Measurements from ENCODE around the gene RXFP1.

The RXFP1 gene

GRCh38 chr4:158521484-158522088 lies at the start of gene RXFP1:
Gene RXFP1, plus strand, starts transcription at chr4:158521882. Its CDS starts 95 bp downstream, at chr4:158521977.
- Histone ChIP-seq H3K4me1 (ENCODE audit: control insufficient read depth, insufficient read depth, low read length) (no peaks in the 10 kb centered on the region), H3K27me3 (ENCODE audit: control insufficient read depth, insufficient read depth, low read length) (no peaks in the 10 kb centered on the region), H3K36me3 (ENCODE audit: control insufficient read depth, insufficient read depth, low read length) (no peaks in the 10 kb centered on the region), H3K4me3 (ENCODE audit: low read length) (no peak within 1 kb of the TSS), H3K27ac (ENCODE audit: low read length) (no peak within 1 kb of the TSS), H3K9me3 (ENCODE audit: control insufficient read depth, insufficient read depth, low read length) (no peaks in the 10 kb centered on the region)
- WGBS (ENCODE audit: insufficient coverage, insufficient read length), result 100% methylated on average over 1 of the region's 11 CpGs
- no peak for DNase-seq (ENCODE audit: low read depth, low spot score)

- H3K27ac ChIP-seq (ENCODE audit: low read length), result no peak overlapping the region
Observed at GRCh38 chr4:158481811-158482210, 39.9 kb upstream of the RXFP1 start.

GRCh38 chr4:158484173-158484885 lies 37.4 kb upstream of the RXFP1 start:
- H3K27me3 ChIP-seq (ENCODE audit: control insufficient read depth, insufficient read depth, low read length), result no peaks in the 10 kb centered on the region
- no peaks in the 10 kb centered on the region for H3K36me3 ChIP-seq (ENCODE audit: control insufficient read depth, insufficient read depth, low read length)
- no peak overlapping the region for H3K27ac ChIP-seq (ENCODE audit: low read length)
- H3K4me3 ChIP-seq (ENCODE audit: low read length), result no peak overlapping the region
- no peaks in the 10 kb centered on the region for H3K9me3 ChIP-seq (ENCODE audit: control insufficient read depth, insufficient read depth, low read length)
- no peak for DNase-seq (ENCODE audit: low read depth, low spot score)
- no peaks in the 10 kb centered on the region for H3K4me1 ChIP-seq (ENCODE audit: control insufficient read depth, insufficient read depth, low read length)
- WGBS (ENCODE audit: insufficient coverage, insufficient read length), result no CpG with 5 or more reads among the region's 4 CpGs

More at GRCh38 chr4:158481811-158482210, 39.9 kb upstream of the RXFP1 start:
- DNase-seq (ENCODE audit: low read depth, low spot score), result no peak
- Histone ChIP-seq H3K4me3 (ENCODE audit: low read length) (no peak overlapping the region), H3K36me3 (ENCODE audit: control insufficient read depth, insufficient read depth, low read length) (no peaks in the 10 kb centered on the region), H3K4me1 (ENCODE audit: control insufficient read depth, insufficient read depth, low read length) (no peaks in the 10 kb centered on the region), H3K9me3 (ENCODE audit: control insufficient read depth, insufficient read depth, low read length) (no peaks in the 10 kb centered on the region), H3K27me3 (ENCODE audit: control insufficient read depth, insufficient read depth, low read length) (no peaks in the 10 kb centered on the region)

- Histone ChIP-seq H3K4me1 (ENCODE audit: control insufficient read depth, insufficient read depth, low read length) (no peaks in the 10 kb centered on the region), H3K36me3 (ENCODE audit: control insufficient read depth, insufficient read depth, low read length) (no peaks in the 10 kb centered on the region), H3K27ac (ENCODE audit: low read length) (no peak overlapping the region), H3K9me3 (ENCODE audit: control insufficient read depth, insufficient read depth, low read length) (no peaks in the 10 kb centered on the region), H3K27me3 (ENCODE audit: control insufficient read depth, insufficient read depth, low read length) (no peaks in the 10 kb centered on the region), H3K4me3 (ENCODE audit: low read length) (no peak overlapping the region)
- DNase-seq (ENCODE audit: low read depth, low spot score), result no peak
Observed at GRCh38 chr4:158490629-158491028, 31.1 kb upstream of the RXFP1 start.

- Histone ChIP-seq H3K4me3 (ENCODE audit: low read length) (no peak overlapping the region), H3K4me1 (ENCODE audit: control insufficient read depth, insufficient read depth, low read length) (no peaks in the 10 kb centered on the region), H3K27me3 (ENCODE audit: control insufficient read depth, insufficient read depth, low read length) (no peaks in the 10 kb centered on the region), H3K27ac (ENCODE audit: low read length) (no peak overlapping the region), H3K9me3 (ENCODE audit: control insufficient read depth, insufficient read depth, low read length) (no peaks in the 10 kb centered on the region), H3K36me3 (ENCODE audit: control insufficient read depth, insufficient read depth, low read length) (no peaks in the 10 kb centered on the region)
- DNase-seq (ENCODE audit: low read depth, low spot score), result no peak
Observed at GRCh38 chr4:158492391-158492790, 29.3 kb upstream of the RXFP1 start.

GRCh38 chr4:158496030-158496741 lies 25.5 kb upstream of the RXFP1 start:
- WGBS (ENCODE audit: insufficient coverage, insufficient read length), result no CpG with 5 or more reads among the region's 5 CpGs
- peak; percentile 22 for DNase-seq (ENCODE audit: low read depth, low spot score)

GRCh38 chr4:158500054-158500453 lies 21.6 kb upstream of the RXFP1 start:
- no peak overlapping the region for H3K27ac ChIP-seq (ENCODE audit: low read length)
- DNase-seq (ENCODE audit: low read depth, low spot score), result no peak
- no peak overlapping the region for H3K4me3 ChIP-seq (ENCODE audit: low read length)
- no peaks in the 10 kb centered on the region for H3K27me3 ChIP-seq (ENCODE audit: control insufficient read depth, insufficient read depth, low read length)
- WGBS (ENCODE audit: insufficient coverage, insufficient read length), result 100% methylated on average over 1 of the region's 4 CpGs
- no peaks in the 10 kb centered on the region for H3K4me1 ChIP-seq (ENCODE audit: control insufficient read depth, insufficient read depth, low read length)
- H3K9me3 ChIP-seq (ENCODE audit: control insufficient read depth, insufficient read depth, low read length), result no peaks in the 10 kb centered on the region
- H3K36me3 ChIP-seq (ENCODE audit: control insufficient read depth, insufficient read depth, low read length), result no peaks in the 10 kb centered on the region

More at GRCh38 chr4:158496030-158496741, 25.5 kb upstream of the RXFP1 start:
- Histone ChIP-seq H3K36me3 (ENCODE audit: control insufficient read depth, insufficient read depth, low read length) (no peaks in the 10 kb centered on the region), H3K27ac (ENCODE audit: low read length) (no peak overlapping the region), H3K4me1 (ENCODE audit: control insufficient read depth, insufficient read depth, low read length) (no peaks in the 10 kb centered on the region), H3K4me3 (ENCODE audit: low read length) (no peak overlapping the region), H3K27me3 (ENCODE audit: control insufficient read depth, insufficient read depth, low read length) (no peaks in the 10 kb centered on the region), H3K9me3 (ENCODE audit: control insufficient read depth, insufficient read depth, low read length) (no peaks in the 10 kb centered on the region)

- no CpG with 5 or more reads among the region's 2 CpGs for WGBS (ENCODE audit: insufficient coverage, insufficient read length)
- H3K4me1 ChIP-seq (ENCODE audit: control insufficient read depth, insufficient read depth, low read length), result no peaks in the 10 kb centered on the region
- H3K4me3 ChIP-seq (ENCODE audit: low read length), result no peak overlapping the region
- no peaks in the 10 kb centered on the region for H3K9me3 ChIP-seq (ENCODE audit: control insufficient read depth, insufficient read depth, low read length)
- H3K27ac ChIP-seq (ENCODE audit: low read length), result no peak overlapping the region
- H3K36me3 ChIP-seq (ENCODE audit: control insufficient read depth, insufficient read depth, low read length), result no peaks in the 10 kb centered on the region
- DNase-seq (ENCODE audit: low read depth, low spot score), result no peak
- H3K27me3 ChIP-seq (ENCODE audit: control insufficient read depth, insufficient read depth, low read length), result no peaks in the 10 kb centered on the region
Observed at GRCh38 chr4:158513256-158513655, 8.4 kb upstream of the RXFP1 start.

- H3K9me3 ChIP-seq (ENCODE audit: control insufficient read depth, insufficient read depth, low read length), result no peaks in the 10 kb centered on the region
- no CpG with 5 or more reads among the region's 7 CpGs for WGBS (ENCODE audit: insufficient coverage, insufficient read length)
- H3K4me3 ChIP-seq (ENCODE audit: low read length), result no peak overlapping the region
- no peak overlapping the region for H3K27ac ChIP-seq (ENCODE audit: low read length)
- H3K27me3 ChIP-seq (ENCODE audit: control insufficient read depth, insufficient read depth, low read length), result no peaks in the 10 kb centered on the region
- no peaks in the 10 kb centered on the region for H3K36me3 ChIP-seq (ENCODE audit: control insufficient read depth, insufficient read depth, low read length)
- H3K4me1 ChIP-seq (ENCODE audit: control insufficient read depth, insufficient read depth, low read length), result no peaks in the 10 kb centered on the region
- no peak for DNase-seq (ENCODE audit: low read depth, low spot score)
Observed at GRCh38 chr4:158519226-158519625, 2.5 kb upstream of the RXFP1 start.

GRCh38 chr4:158523990-158524535 lies 2.4 kb downstream of the RXFP1 start:
- H3K9me3 ChIP-seq (ENCODE audit: control insufficient read depth, insufficient read depth, low read length), result no peaks in the 10 kb centered on the region
- no peaks in the 10 kb centered on the region for H3K4me1 ChIP-seq (ENCODE audit: control insufficient read depth, insufficient read depth, low read length)
- no peaks in the 10 kb centered on the region for H3K36me3 ChIP-seq (ENCODE audit: control insufficient read depth, insufficient read depth, low read length)
- H3K27me3 ChIP-seq (ENCODE audit: control insufficient read depth, insufficient read depth, low read length), result no peaks in the 10 kb centered on the region
- H3K4me3 ChIP-seq (ENCODE audit: low read length), result no peak overlapping the region
- no peak overlapping the region for H3K27ac ChIP-seq (ENCODE audit: low read length)
- WGBS (ENCODE audit: insufficient coverage, insufficient read length), result no CpG with 5 or more reads among the region's 7 CpGs
- DNase-seq (ENCODE audit: low read depth, low spot score), result no peak

All from iPS DF 6.9 (cell line).